GM12801 (cell line): Measurements from ENCODE around the gene TUBB.

Experiments used
- CTCF ChIP-seq: IDR thresholded peaks from one replicate; pipeline ENCODE4 v1.5.1; 2011; ENCODE audit warnings: control low read depth; ENCODE audit not compliant: insufficient read length; ENCODE audit errors: extremely low read depth

Gene TUBB

GRCh38 chr6:30686009-30686907, 33.9 kb upstream of the TUBB start, which contains the start of gene PPP1R18:
PPP1R18 (minus strand) TSS chr6:30686645; CDS start chr6:30686018, 627 bp downstream.
- TF ChIP-seq CTCF = no peak

DNA sequence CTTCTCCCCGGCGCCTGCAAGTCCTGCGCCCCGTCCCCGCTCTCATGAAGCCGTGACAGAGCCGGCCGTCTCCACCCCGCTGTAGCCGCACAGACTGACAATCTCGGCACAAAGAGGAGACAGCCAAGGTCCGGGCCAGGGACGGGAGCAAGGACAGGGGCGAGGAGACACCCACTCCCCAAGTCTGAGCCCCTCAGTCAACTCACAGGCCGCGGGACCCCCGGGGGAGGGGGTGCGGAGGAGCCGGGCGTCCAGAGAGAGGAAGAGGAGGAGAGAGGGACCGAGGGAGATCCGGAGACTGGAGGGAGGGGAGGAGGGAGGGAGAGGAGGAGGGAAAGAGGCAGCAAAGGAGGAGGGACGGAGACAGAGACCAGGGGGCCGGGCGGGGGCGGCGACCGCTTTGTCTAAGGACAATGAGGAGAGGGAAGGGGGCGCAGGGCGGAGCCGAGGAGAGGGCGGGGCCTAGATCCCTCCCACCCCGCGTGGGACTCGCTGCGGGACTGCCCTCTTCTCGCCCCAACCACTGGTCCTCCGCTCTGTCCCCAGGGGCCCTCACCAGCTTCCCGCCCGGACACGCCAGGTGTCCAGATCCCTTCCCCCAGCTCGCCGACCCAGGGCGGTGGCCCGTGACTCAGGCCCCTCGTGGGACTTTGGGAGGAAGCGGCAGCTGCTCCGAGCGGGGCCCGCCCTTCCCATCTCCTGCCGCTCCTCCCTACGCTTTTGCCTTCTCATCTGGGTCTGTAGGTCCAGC, 33.1 kb upstream of the TUBB start:
- TF ChIP-seq CTCF = no peak

- no peak for TF ChIP-seq CTCF
Measured at GRCh38 chr6:30687659-30688431, 32.3 kb upstream of the TUBB start.

DNA sequence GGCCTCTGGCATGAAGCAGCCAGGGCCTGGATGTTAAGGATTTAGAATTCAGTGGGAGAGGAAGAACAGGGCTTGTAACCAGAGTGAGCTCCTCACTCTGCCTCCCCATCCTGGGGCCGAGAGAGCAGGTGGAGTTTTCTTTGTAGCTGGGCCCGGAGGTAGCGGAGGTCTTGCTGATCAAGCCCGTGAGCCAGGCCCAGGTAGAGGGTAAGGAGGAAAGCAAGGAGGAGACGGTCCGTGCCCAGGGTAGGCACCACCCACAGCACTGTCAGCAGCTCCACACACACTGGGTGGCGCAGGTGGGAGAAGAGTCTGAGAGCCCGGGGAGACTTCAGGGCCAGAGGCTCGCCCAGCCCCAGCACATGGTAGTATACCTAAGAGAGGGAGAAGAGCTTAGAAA, 31.6 kb upstream of the TUBB start:
- no peak for TF ChIP-seq CTCF

DNA sequence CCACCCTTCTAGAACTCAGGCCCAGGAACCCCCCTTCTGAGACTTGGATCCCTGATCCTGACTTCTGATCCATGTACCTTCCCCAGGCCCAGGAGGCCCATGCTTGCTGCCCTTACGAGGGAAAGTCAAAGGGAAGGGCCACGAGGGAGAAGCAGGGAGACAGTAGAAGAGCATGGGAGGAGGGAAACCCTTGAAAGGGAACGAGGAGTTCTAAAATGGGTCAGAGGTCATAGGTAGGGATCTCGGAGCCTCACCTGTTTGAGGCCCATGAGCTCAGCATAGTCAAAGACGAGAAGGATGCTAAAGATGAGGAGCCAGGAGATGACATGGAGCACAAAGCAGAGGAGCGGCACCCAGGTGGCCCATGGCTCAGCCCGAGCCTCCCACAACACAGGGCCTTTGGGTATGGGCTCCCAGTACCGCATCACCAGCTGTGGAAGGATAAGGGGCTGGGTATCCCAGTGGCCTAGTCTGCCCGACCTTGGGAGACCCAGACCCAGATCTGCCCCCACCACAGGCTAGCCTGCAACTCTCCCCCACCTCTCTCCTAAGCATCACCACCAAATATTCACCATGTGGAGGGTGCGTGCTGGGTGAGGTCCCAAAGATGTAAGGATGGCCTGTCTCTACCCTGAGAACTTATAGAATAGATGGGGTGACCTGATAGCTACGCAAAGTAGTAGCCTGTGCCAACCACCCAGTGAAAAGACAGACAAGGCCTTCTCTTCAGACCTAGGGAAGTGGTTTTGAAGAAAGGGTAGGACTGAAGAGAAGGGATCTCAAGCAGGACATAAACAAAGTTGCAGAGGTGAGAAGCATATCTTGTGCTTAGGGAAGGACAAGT, 30.9 kb upstream of the TUBB start:
- no peak for TF ChIP-seq CTCF

DNA sequence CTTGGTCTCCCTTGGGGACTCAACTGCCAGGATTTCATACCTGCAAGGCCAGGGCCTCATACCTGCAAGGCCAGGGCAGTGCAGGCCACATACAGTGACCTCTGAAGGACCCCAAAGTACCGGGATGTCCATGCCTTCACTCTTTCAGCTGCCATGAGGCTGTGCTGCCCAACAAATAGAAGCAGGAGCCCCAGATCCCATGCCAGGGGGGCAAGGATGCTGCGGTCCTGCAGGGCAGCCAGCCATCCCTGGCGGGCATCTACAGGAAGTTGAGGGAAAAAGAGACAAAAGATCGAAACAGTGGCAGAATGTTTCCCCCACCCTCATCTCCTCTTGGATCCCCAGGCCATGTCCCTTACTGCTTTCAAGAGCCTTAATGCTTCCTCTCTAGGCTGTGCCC, 30.2 kb upstream of the TUBB start:
- TF ChIP-seq CTCF = no peak
